Measurements from ENCODE around the gene OR8A1.
A peak's percentile ranks its signal among the peaks of the same experiment; 100 is the strongest.
"Not testable (repeated sequence)": the region's sequence is repeated elsewhere in the genome, so short reads cannot be mapped to it uniquely, and the experiment has no call there.

Gene OR8A1

GRCh38 chr11:124595302-124595701, 25.5 kb downstream of the OR8A1 start:
- DNase-seq (ENCODE audit: low spot score): no peak

- DNase-seq (ENCODE audit: low spot score): no peak
Observed at GRCh38 chr11:124597626-124598025, 27.8 kb downstream of the OR8A1 start.

GRCh38 chr11:124600621-124601320, 31.0 kb downstream of the OR8A1 start:
- no peak for DNase-seq (ENCODE audit: low spot score)

GRCh38 chr11:124602193-124602592, 32.4 kb downstream of the OR8A1 start:
- DNase-seq (ENCODE audit: low spot score): no peak

GRCh38 chr11:124602723-124603122, 32.9 kb downstream of the OR8A1 start:
- DNase-seq (ENCODE audit: low spot score): not testable (repeated sequence)

DNA sequence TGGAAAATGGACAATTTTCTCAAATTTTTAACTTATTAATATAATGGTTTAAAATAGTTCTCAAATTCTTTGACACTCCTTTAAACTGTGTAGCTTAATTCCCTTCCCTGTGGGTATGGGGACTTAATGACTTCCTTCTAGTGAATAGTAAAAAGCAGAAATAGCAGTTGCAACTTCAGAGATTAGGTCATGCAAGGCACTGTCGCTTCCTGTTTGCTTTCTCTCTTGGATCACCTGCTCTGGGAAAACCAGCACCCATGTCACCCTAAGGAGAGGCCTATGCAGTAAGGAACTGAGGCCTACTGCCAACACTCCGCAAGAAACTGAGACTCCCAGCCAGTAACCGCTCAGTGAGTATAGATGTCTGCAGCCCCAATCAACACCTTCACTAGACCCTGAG, 35.9 kb downstream of the OR8A1 start:
- no peak for DNase-seq (ENCODE audit: low spot score)

DNA sequence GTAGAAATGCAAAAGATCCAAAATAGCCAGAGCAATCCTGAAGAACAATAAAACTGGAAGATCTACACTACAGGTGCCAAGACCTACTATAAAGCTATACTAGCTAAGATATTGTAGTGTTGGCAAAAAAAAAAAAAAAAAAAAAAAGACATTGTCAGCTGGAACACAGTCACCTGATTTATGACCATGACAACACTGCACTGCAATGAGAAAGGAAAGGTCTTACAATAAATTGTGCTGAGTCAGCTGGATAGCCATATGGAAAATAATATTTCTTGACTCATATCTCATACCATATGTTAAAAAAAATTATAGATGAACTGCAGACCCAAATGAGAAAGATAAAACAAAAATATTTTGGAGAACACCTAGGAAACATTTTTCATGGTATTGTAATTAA, 38.4 kb downstream of the OR8A1 start:
- no peak for DNase-seq (ENCODE audit: low spot score)

GRCh38 chr11:124610295-124610694, 40.5 kb downstream of the OR8A1 start:
- DNase-seq (ENCODE audit: low spot score): no peak

GRCh38 chr11:124611064-124611463, 41.3 kb downstream of the OR8A1 start, which contains the start of gene PANX3:
PANX3 (plus strand) TSS chr11:124611428; CDS start chr11:124611557, 129 bp downstream.
- DNase-seq (ENCODE audit: low spot score): no peak

GRCh38 chr11:124612045-124612444, 42.2 kb downstream of the OR8A1 start:
- DNase-seq (ENCODE audit: low spot score): no peak

- DNase-seq (ENCODE audit: low spot score): peak; percentile 31
Observed at GRCh38 chr11:124612567-124613246, 42.9 kb downstream of the OR8A1 start.

GRCh38 chr11:124618863-124619262, 49.1 kb downstream of the OR8A1 start:
- no peak for DNase-seq (ENCODE audit: low spot score)

Measured in iPS-NIHi11 (cell line).